ENCODE measurements around the gene ETDB.
"Not testable (repeated sequence)": the region's sequence is repeated elsewhere in the genome, so short reads cannot be mapped to it uniquely, and the experiment has no call there.

ETDB gene

DNA sequence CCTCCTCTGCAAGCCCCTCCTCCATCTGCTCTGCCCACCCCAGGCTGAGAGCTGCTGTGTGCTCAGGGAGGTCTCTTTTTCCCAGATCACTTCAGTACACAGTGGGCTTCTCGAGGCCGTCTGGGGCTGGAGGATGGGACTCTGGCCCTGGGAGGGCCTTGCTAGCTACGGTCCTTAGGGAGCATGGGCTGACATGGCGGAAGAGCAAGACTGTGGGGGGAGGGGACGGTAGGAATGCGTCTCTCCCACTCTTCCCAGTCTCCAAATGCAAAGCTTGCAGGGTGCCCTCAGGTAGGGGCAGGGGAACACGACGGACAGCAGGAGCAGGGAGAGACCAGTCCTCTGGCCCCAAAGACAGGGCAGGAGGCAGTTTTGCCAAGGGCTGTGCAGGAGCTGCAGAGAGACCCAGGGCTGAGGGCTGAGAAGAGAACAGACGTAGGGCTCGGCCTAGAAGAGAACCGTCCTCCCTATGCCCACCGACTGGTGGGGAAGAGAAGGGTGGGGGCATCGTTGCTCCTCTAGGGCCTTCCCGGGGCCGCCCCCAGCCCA, 23.1 kb downstream of the ETDB start:
- H2AFZ ChIP-seq (ENCODE audit: low read length, unreplicated experiment); H3K4me1 ChIP-seq (ENCODE audit: control insufficient read depth, insufficient read depth, low read length, unreplicated experiment); H3K36me3 ChIP-seq (ENCODE audit: insufficient read depth, low read length); H3K4me3 ChIP-seq (ENCODE audit: low read depth, low read length); H3K79me2 ChIP-seq (ENCODE audit: control insufficient read depth, insufficient read depth, low read length, unreplicated experiment); H3K27ac ChIP-seq (ENCODE audit: low read depth, low read length): not testable (repeated sequence)
- H3K27me3 ChIP-seq (ENCODE audit: insufficient read depth, low read length), result peaks cover 17% of the 10 kb centered on the region

DNA sequence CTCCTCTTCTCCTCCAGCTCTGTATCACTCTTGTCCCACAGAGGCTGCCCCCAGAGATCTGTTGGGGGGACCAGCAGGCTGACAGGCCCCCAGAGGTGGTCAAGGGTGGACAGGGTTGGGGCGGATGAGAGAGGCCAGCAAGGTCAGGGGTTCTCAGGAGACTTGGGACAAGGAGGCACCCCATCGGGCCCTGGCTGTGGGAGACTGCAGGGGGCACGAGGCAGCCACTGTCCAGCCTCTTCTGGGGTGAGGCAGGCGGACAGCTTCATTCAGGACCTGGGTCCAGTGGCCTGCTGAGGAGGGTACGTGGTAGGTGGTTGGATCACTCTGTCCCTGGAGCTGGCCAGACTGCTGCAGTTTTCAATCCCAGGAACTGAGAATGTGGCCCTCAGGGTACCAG, 24.6 kb downstream of the ETDB start:
- Histone ChIP-seq H3K4me3 (ENCODE audit: low read depth, low read length) (no peak overlapping the region), H3K27me3 (ENCODE audit: insufficient read depth, low read length) (peaks cover 15% of the 10 kb centered on the region; the same call in 1 of the 2 replicates), H3K79me2 (ENCODE audit: control insufficient read depth, insufficient read depth, low read length, unreplicated experiment) (no peaks in the 10 kb centered on the region), H3K4me1 (ENCODE audit: control insufficient read depth, insufficient read depth, low read length, unreplicated experiment) (no peaks in the 10 kb centered on the region), H3K27ac (ENCODE audit: low read depth, low read length) (no peak overlapping the region), H2AFZ (ENCODE audit: low read length, unreplicated experiment) (no peak overlapping the region), H3K36me3 (ENCODE audit: insufficient read depth, low read length) (no peaks in the 10 kb centered on the region)

DNA sequence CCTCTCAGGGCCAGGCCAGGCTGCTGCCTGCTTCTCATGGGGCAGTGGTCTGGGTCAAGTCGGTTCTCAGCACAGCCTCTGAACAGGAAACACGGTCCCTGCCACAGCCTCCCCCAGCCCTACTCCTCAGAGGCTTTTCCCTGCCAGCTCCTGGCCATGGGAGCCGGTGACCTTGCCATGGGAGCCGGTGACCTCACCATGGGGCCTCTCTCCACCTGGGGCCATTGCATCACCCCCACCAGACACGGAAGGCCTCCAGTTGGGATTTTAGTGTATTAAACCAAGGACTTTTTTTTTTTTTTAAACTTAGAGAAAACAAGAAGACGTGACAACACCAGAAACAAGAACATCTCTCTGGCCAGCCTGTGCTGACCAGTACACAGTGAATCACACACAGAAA, 25.6 kb downstream of the ETDB start:
- Histone ChIP-seq H3K36me3 (ENCODE audit: insufficient read depth, low read length) (no peaks in the 10 kb centered on the region), H3K4me3 (ENCODE audit: low read depth, low read length) (no peak overlapping the region), H2AFZ (ENCODE audit: low read length, unreplicated experiment) (no peak overlapping the region), H3K4me1 (ENCODE audit: control insufficient read depth, insufficient read depth, low read length, unreplicated experiment) (no peaks in the 10 kb centered on the region), H3K79me2 (ENCODE audit: control insufficient read depth, insufficient read depth, low read length, unreplicated experiment) (no peaks in the 10 kb centered on the region), H3K27me3 (ENCODE audit: insufficient read depth, low read length) (peaks cover 8% of the 10 kb centered on the region; the same call in 1 of the 2 replicates), H3K27ac (ENCODE audit: low read depth, low read length) (no peak overlapping the region)

DNA sequence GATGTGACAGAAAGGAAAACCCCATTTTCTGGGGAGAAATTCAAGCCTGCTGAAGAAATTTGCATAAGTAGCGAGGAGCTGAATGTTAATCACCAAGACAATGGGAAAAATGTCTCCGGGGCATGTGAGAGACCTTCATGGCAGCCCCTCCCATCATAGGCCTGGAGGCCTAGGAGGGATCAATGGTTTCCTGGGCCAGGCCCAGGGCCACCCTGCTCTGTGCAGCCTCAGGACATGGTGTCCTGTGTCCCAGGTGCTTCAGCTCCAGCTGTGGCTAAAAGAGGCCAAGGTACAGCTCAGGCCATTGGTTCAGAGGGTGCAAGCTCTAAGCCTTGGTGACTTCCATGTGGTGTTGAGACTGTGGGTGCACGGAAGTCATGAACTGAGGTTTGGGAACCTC, 31.2 kb downstream of the ETDB start:
- Histone ChIP-seq H3K4me3 (ENCODE audit: low read depth, low read length) (no peak overlapping the region), H3K36me3 (ENCODE audit: insufficient read depth, low read length) (no peaks in the 10 kb centered on the region), H3K79me2 (ENCODE audit: control insufficient read depth, insufficient read depth, low read length, unreplicated experiment) (no peaks in the 10 kb centered on the region), H3K27ac (ENCODE audit: low read depth, low read length) (no peak overlapping the region), H3K4me1 (ENCODE audit: control insufficient read depth, insufficient read depth, low read length, unreplicated experiment) (no peaks in the 10 kb centered on the region), H2AFZ (ENCODE audit: low read length, unreplicated experiment) (no peak overlapping the region), H3K27me3 (ENCODE audit: insufficient read depth, low read length) (no peaks in the 10 kb centered on the region)

DNA sequence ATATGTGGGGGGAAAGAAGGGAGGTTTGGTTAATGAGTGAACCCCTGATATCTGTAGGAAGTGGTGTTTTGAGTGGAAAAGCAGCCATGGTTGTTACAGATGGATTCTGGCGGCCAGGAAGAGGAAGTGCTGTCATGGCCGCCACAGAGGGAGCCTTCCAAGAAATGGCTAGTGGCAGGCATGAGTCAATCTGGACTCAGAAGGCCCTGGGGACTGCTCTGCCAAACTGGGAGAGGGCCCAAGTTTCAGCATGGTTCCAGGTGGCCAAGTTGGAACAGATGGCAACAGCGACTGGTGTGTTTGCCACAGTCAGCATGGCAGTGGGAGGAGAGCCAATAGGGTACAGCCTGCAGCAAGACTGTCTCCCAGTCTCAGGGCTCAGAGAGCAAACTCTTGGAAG, 32.5 kb downstream of the ETDB start:
- H3K4me1 ChIP-seq (ENCODE audit: control insufficient read depth, insufficient read depth, low read length, unreplicated experiment), result no peaks in the 10 kb centered on the region
- no peaks in the 10 kb centered on the region for H3K27me3 ChIP-seq (ENCODE audit: insufficient read depth, low read length)
- no peak overlapping the region for H2AFZ ChIP-seq (ENCODE audit: low read length, unreplicated experiment)
- H3K79me2 ChIP-seq (ENCODE audit: control insufficient read depth, insufficient read depth, low read length, unreplicated experiment), result no peaks in the 10 kb centered on the region
- no peaks in the 10 kb centered on the region for H3K36me3 ChIP-seq (ENCODE audit: insufficient read depth, low read length)
- no peak overlapping the region for H3K4me3 ChIP-seq (ENCODE audit: low read depth, low read length)
- H3K27ac ChIP-seq (ENCODE audit: low read depth, low read length), result no peak overlapping the region

DNA sequence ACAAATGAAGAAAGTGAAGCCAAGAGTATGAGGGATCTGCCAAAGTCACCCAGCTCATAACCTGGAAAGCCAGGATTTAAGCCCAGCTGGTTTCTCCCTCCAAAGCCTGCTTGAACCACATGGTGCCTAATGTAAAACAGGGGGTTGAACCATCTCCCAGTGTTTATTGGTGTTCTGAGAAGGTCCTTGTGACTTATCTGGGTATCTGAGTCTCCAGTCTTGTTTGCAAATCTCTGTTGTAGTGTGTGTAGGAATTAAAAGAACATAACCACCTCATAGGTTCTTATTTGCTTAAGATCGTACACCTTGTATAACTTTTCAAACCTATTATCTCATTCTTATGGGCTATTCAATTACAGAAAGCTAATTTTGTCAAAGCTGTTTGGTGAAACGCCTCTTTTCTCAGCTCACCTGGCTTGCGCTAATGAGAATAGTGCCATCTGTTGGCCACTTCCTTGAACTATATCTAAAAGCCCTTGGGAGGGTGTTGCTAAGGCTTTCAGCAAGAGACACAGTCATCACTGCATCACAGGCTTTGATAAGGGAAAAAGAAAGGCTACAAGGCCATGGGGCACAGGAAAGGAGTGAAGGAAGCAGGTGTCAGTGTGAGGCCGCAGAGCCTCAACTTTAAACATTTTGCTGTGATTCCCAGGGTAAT, 34.0 kb downstream of the ETDB start:
- Histone ChIP-seq H3K27ac (ENCODE audit: low read depth, low read length) (no peak overlapping the region), H3K79me2 (ENCODE audit: control insufficient read depth, insufficient read depth, low read length, unreplicated experiment) (no peaks in the 10 kb centered on the region), H3K36me3 (ENCODE audit: insufficient read depth, low read length) (no peaks in the 10 kb centered on the region), H3K27me3 (ENCODE audit: insufficient read depth, low read length) (no peaks in the 10 kb centered on the region), H3K4me3 (ENCODE audit: low read depth, low read length) (no peak overlapping the region), H3K4me1 (ENCODE audit: control insufficient read depth, insufficient read depth, low read length, unreplicated experiment) (no peaks in the 10 kb centered on the region), H2AFZ (ENCODE audit: low read length, unreplicated experiment) (no peak overlapping the region)

DNA sequence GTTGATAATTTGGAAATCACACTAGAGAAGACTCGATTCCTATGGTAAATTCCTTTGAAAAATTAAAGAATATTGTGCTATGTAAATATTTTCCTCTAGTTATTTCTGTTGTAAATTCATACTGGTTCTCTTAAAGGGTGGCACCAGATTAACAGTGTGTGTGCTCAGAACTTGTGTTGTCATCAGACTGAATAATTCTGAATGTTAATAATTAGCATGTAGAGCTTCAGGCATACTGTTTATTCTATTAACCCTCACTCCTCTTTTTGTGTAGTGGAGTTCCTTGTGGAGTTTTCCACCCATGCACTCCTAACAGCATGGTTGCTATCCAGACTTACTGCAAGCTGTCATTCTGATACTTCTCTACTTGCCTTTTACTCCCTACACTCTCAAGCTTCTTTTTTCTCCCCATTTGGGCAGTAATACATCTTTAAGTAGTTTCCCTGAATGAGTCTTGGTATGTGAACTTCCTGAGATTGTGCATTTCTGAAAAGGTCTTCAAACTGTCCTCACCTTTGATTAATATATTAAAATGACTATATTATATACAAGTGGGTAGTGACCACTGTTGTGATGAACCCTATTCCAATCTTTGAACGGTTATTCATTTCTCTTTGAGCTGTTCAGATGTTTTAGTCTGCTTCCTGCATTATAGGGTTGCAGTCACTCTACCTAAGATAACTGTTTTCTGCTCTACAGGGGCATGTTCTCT, 38.5 kb downstream of the ETDB start:
- Histone ChIP-seq H3K4me1 (ENCODE audit: control insufficient read depth, insufficient read depth, low read length, unreplicated experiment) (no peaks in the 10 kb centered on the region), H3K27me3 (ENCODE audit: insufficient read depth, low read length) (no peaks in the 10 kb centered on the region; the same call in 1 of the 2 replicates), H3K4me3 (ENCODE audit: low read depth, low read length) (no peak overlapping the region), H2AFZ (ENCODE audit: low read length, unreplicated experiment) (no peak overlapping the region), H3K36me3 (ENCODE audit: insufficient read depth, low read length) (no peaks in the 10 kb centered on the region), H3K79me2 (ENCODE audit: control insufficient read depth, insufficient read depth, low read length, unreplicated experiment) (no peaks in the 10 kb centered on the region), H3K27ac (ENCODE audit: low read depth, low read length) (no peak overlapping the region)
